PC-9 (cell line): Measurements from ENCODE around the gene STAMBPL1.

Experiments used
- CTCF ChIP-seq: fragments of 200-600 bp; sonication (generic); conservative IDR thresholded peaks from 2 replicates; pipeline ENCODE4 v1.6.1; 2017; ENCODE audit warnings: mixed run types, antibody characterized with exemption, mild to moderate bottlenecking, moderate library complexity
- EZH2 ChIP-seq: fragments of 200-600 bp; sonication (generic); IDR thresholded peaks from 2 replicates; pipeline ENCODE4 v1.8.0; 2017; ENCODE audit warnings: antibody characterized with exemption, low read depth

DNA sequence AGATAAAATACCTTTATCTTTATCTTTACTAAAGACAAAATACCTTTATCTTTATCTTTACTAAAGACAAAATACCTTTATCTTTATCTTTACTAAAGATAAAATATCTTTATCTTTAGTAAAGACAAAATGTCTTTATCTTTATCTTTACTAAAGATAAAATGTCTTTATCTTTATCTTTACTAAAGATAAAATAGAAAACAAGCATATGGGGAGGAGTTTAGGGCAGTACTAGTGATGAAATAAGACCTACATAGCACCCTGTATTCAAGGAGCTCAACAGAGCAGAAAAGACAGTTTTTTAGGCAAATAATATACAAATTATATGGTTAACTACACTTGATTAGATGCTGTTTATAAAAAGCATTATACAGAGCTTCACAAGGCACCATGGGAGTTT is 47.7 kb upstream of the STAMBPL1 start:
- TF ChIP-seq EZH2 (no peak), CTCF (no peak)
